Stimulated activated CD4-positive, alpha-beta T cell treated with anti-CD3 and anti-CD28 coated beads, Interleukin-12 subunit alpha, Interleukin-12 subunit beta, amount 100 ng/mL, for 48 hours (primary cell): ENCODE data around the gene CUTC.

ENCODE experiments used
- DNase-seq, 3 donors: peaks; one replicate each; pipeline ENCODE4 v3.0.0-alpha.2; 2020; ENCODE audit warnings: low read depth in 2 of 3, low spot score in 1 of 3

Gene CUTC

GRCh38 chr10:99782447-99783286 is 50.6 kb downstream of the CUTC start, which contains the start of gene ABCC2:
ABCC2 (plus strand) TSS chr10:99782640; CDS start chr10:99782845, 205 bp downstream.
- no peak for DNase-seq

GRCh38 chr10:99784016-99784726 is 52.1 kb downstream of the CUTC start:
- no peak for DNase-seq

GRCh38 chr10:99784727-99785441 is 52.9 kb downstream of the CUTC start:
- no peak for DNase-seq

GRCh38 chr10:99785646-99786045 is 53.6 kb downstream of the CUTC start:
- DNase-seq: no peak

- DNase-seq: no peak
These were observed 55.3 kb downstream of the CUTC start for GRCh38 chr10:99787311-99787710.

GRCh38 chr10:99787782-99788445 is 55.9 kb downstream of the CUTC start:
- DNase-seq: no peak

- no peak for DNase-seq
These were observed 56.7 kb downstream of the CUTC start for GRCh38 chr10:99788598-99789256.

- DNase-seq: no peak
These were observed 59.8 kb downstream of the CUTC start for GRCh38 chr10:99791831-99792230.

GRCh38 chr10:99793819-99794218 is 61.8 kb downstream of the CUTC start:
- no peak for DNase-seq

GRCh38 chr10:99796928-99797327 is 64.9 kb downstream of the CUTC start:
- DNase-seq: no peak

- DNase-seq: no peak
These were observed 66.0 kb downstream of the CUTC start for GRCh38 chr10:99798031-99798430.

GRCh38 chr10:99798920-99799319 is 66.9 kb downstream of the CUTC start:
- no peak for DNase-seq

GRCh38 chr10:99799613-99800012 is 67.6 kb downstream of the CUTC start:
- DNase-seq: no peak

- DNase-seq: no peak
These were observed 72.4 kb downstream of the CUTC start for GRCh38 chr10:99804471-99804870.

- DNase-seq: no peak
These were observed 73.2 kb downstream of the CUTC start for GRCh38 chr10:99805190-99805589.
